Gastroesophageal sphincter (tissue), 4 donors: ENCODE measurements around the gene PDCL2. TPM values are rescaled to one million over a fixed set of nuclear protein-coding genes. Genes with fewer than 3 reads are reported as not detected.
"Not testable (repeated sequence)": the region's sequence is repeated elsewhere in the genome, so short reads cannot be mapped to it uniquely, and the experiment has no call there.

Source experiments
- ATAC-seq: fragments of 150-250 bp; one replicate; pipeline ENCODE4 v1.9.1; 2016; ENCODE audit warnings: mild to moderate bottlenecking, moderate library complexity
- H3K27ac ChIP-seq, 4 donors: fragments of 200-600 bp; sonication (generic) in 3 of 4; 1 replicate in 3 of 4; 2 replicates in 1 of 4; pipeline ENCODE4 v1.5.1; 2016 to 2019
- H3K27me3 ChIP-seq: fragments of 200-600 bp; sonication (generic); one replicate; pipeline ENCODE4 v1.5.1; 2019
- H3K36me3 ChIP-seq, 2 donors: fragments of 200-600 bp; sonication (generic); one replicate each; pipeline ENCODE4 v1.5.1; 2019; ENCODE audit warnings: control low read depth in 1 of 2
- H3K4me1 ChIP-seq, 3 donors: fragments of 200-600 bp; sonication (generic); 1 replicate in 2 of 3; 2 replicates in 1 of 3; pipeline ENCODE4 v1.5.1; 2016 to 2019; ENCODE audit warnings: control low read depth in 2 of 3
- H3K4me3 ChIP-seq, 2 donors: fragments of 200-600 bp; sonication (generic); one replicate each; pipeline ENCODE4 v1.5.1; 2019; ENCODE audit warnings: mild to moderate bottlenecking in 1 of 2, moderate library complexity in 1 of 2
- H3K9me3 ChIP-seq, 3 donors: fragments of 200-600 bp; sonication (generic); one replicate each; pipeline ENCODE4 v1.5.1; 2017 to 2019; ENCODE audit warnings: control low read depth in 2 of 3
- CTCF ChIP-seq, 4 experiments: fragments of 200-600 bp in 2 of 4; fragments of 450-650 bp in 2 of 4; sonication (generic) in 1 of 4; IDR thresholded peaks; one replicate each; pipeline ENCODE4 v1.5.1; 2017 to 2019; ENCODE audit warnings: antibody characterized with exemption in 4 of 4, mild to moderate bottlenecking in 2 of 4, moderate library complexity in 2 of 4
- EP300 ChIP-seq: sonication (generic); formaldehyde crosslinking; IDR thresholded peaks from one replicate; pipeline ENCODE4 v1.6.1; 2017; ENCODE audit warnings: antibody characterized with exemption, mild to moderate bottlenecking
- POLR2A ChIP-seq, 2 donors: fragments of 450-650 bp; IDR thresholded peaks; one replicate each; pipeline ENCODE4 v1.6.1; 2017; ENCODE audit warnings: antibody characterized with exemption in 2 of 2, mild to moderate bottlenecking in 2 of 2, moderate library complexity in 1 of 2
- POLR2AphosphoS5 ChIP-seq: sonication (generic); formaldehyde crosslinking; IDR thresholded peaks from one replicate; pipeline ENCODE4 v1.6.1; 2017; ENCODE audit warnings: antibody characterized with exemption
- WGBS, 2 donors: methylation state at CpG; one replicate each; pipeline ENCODE4 v1.1.5; 2018; ENCODE audit warnings: low coverage in 1 of 2; 5-methylcytosine and 5-hydroxymethylcytosine counted together
- total RNA-seq, 4 donors: library from RNA; depleted of rRNA; stranded (reverse); fragments of >200 nt; gene quantifications; one replicate each; pipeline ENCODE4 v1.1.0, GENCODE V29; 2016

PDCL2 gene
- total RNA-seq, 4 donors from 2014 or later, result not detected

- no peaks in the 10 kb centered on the region for H3K27me3 ChIP-seq
- TF ChIP-seq EP300 (no peak), CTCF (IDR thresholded peaks at IDR 0.05) (no peak), POLR2A (IDR thresholded peaks at IDR 0.05) (no peak)
- no peak for ATAC-seq
- H3K4me3 ChIP-seq, result no peak overlapping the region
- no peaks in the 10 kb centered on the region for H3K4me1 ChIP-seq
- peaks cover 0 to 4% (median 0%) of the 10 kb centered on the region in 3 donors for H3K9me3 ChIP-seq
- no peak overlapping the region for H3K27ac ChIP-seq
- H3K36me3 ChIP-seq, result no peaks in the 10 kb centered on the region
Observed at GRCh38 chr4:55600640-55601039, 8.6 kb upstream of the PDCL2 start.

DNA sequence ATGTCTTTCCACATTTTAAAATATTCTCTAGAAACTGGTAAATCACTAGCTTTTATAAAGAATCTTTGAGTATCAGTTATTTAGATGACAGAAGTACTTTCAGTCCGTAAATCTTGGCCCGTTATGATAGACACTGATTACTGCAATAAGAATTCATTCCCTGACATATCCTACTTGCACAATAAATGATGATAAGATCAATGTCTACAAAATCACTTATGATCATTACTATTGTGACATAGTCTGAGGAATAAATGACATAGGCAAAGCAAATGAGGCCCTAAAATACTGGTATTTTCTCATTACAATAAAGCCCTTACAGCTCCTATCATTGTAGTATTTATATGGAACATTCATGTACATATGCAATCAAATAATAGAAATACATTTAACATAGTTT is 6.6 kb upstream of the PDCL2 start:
- WGBS, 2 donors, result 94 to 100% methylated on average over 1 to 2 of the region's 2 CpGs
- Histone ChIP-seq H3K4me1 (no peaks in the 10 kb centered on the region), H3K27ac (no peak overlapping the region), H3K4me3 (no peak overlapping the region), H3K9me3 (peaks cover 0 to 4% (median 0%) of the 10 kb centered on the region in 3 donors), H3K36me3 (no peaks in the 10 kb centered on the region), H3K27me3 (no peaks in the 10 kb centered on the region)
- TF ChIP-seq POLR2A (IDR thresholded peaks at IDR 0.05) (no peak), POLR2AphosphoS5 (no peak), CTCF (IDR thresholded peaks at IDR 0.05) (no peak), EP300 (no peak)
- no peak for ATAC-seq

DNA sequence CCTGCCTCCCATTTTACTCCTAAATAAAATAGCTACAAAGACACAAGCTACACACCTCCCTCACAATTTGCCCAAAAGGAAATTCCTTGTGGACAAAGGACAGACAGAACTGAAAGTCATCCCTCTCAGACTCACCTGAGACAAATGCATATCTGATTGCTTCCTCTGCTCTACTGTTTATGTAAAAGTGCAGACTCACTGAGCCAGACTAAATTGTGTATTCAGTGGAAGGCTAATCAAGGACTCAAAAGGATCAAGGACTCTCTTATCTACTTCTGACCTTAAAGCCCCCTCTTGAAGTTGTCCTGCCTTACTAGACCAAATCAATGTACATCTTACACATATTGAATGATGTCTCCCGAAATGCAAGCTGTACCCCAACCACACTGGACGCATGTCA is 3.9 kb downstream of the PDCL2 start:
- no peaks in the 10 kb centered on the region for H3K4me1 ChIP-seq
- no peak overlapping the region for H3K27ac ChIP-seq
- H3K27me3 ChIP-seq, result no peaks in the 10 kb centered on the region
- no peak overlapping the region for H3K4me3 ChIP-seq
- H3K36me3 ChIP-seq, result no peaks in the 10 kb centered on the region
- H3K9me3 ChIP-seq, result peaks cover 0 to 25% (median 0%) of the 10 kb centered on the region in 3 donors
- TF ChIP-seq CTCF (IDR thresholded peaks at IDR 0.05) (no peak), EP300 (no peak), POLR2A (IDR thresholded peaks at IDR 0.05) (no peak), POLR2AphosphoS5 (no peak)
- ATAC-seq, result no peak
- 58 to 100% methylated on average over 2 of the region's 2 CpGs for WGBS, 2 donors

DNA sequence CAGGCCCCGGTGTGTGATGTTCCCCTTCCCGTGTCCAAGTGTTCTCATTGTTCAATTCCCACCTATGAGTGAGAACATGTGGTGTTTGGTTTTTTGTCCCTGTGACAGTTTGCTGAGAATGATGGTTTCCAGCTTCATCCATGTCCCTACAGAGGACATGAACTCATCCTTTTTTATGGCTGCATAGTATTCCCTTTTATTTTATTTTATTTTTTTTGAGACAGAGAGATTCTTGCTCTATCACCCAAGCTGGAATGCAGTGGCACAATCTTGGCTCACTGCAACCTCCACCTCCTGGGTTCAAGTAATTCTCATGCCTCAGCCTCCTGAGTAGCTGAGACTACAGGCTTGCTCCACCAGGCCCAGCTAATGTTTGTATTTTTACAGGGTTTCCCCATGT is 9.3 kb downstream of the PDCL2 start:
- WGBS, 2 donors, result no CpG with 5 or more reads among the region's 2 CpGs
- not testable (repeated sequence) for H3K4me1 ChIP-seq, ATAC-seq, H3K4me3 ChIP-seq, H3K36me3 ChIP-seq, H3K27me3 ChIP-seq, H3K27ac ChIP-seq
- H3K9me3 ChIP-seq, result peaks cover 0 to 18% (median 0%) of the 10 kb centered on the region in 3 donors

- TF ChIP-seq POLR2AphosphoS5 (no peak), CTCF (IDR thresholded peaks at IDR 0.05) (no peak), EP300 (no peak), POLR2A (IDR thresholded peaks at IDR 0.05) (no peak)
- Histone ChIP-seq H3K4me1 (no peaks in the 10 kb centered on the region), H3K36me3 (no peaks in the 10 kb centered on the region), H3K27ac (no peak overlapping the region), H3K27me3 (no peaks in the 10 kb centered on the region), H3K4me3 (no peak overlapping the region), H3K9me3 (peaks cover 0 to 39% (median 0%) of the 10 kb centered on the region in 3 donors)
- ATAC-seq, result no peak
Observed at GRCh38 chr4:55578341-55579010, 13.6 kb downstream of the PDCL2 start.
